Iris pigment epithelial cell (primary cell): ENCODE measurements around the gene ZNF674.
"Not testable (repeated sequence)": the region's sequence is repeated elsewhere in the genome, so short reads cannot be mapped to it uniquely, and the experiment has no call there.

Experiments
- DNase-seq: peaks from one replicate; pipeline ENCODE4 v3.0.0-alpha.2; 2011; ENCODE audit warnings: low read depth

ZNF674 gene

DNA sequence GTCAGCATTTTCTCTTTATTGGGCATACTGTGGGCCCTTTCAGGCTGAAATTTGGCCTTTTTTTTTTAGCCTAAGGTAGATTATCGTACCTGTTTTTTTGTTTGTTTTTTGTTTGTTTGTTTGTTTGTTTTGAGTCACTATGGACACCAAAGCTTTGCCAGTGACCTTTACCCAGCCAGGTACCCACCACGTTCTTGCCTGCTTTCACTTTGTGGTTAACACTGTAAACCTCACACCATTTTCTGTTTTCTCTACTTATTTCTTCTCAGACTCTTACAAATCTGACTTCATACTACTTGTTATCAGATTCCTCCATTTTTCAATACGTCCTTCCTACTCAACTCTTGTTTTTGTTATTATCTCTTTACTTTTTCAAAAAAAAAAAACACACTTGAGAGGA, 81.5 kb downstream of the ZNF674 start:
- no peak for DNase-seq

DNA sequence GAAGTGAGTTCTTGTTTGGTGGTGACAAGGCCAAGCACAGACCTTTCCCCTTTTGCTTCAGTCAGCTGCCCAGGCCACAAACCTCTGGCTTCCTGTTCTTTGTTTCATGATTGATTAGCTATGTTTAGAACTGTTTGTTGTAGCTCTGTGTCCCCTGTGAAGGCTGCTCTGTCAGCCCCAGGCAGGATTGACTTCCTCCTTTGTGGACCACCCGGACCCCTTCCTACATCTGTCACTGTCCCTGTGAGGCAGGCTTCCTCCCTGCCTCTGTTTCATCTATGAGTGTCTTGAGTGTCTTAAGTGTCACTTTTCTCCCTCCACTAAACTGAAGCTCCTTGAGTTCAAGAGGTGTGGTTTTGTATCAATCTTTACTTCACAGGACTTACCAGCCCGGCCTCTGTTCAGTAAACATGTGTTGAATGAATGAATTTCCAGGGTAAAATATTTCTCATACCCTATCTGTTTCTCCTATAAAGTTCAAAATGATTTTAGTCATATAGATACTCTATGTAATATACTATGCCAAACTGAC, 83.5 kb downstream of the ZNF674 start:
- DNase-seq, result no peak

DNA sequence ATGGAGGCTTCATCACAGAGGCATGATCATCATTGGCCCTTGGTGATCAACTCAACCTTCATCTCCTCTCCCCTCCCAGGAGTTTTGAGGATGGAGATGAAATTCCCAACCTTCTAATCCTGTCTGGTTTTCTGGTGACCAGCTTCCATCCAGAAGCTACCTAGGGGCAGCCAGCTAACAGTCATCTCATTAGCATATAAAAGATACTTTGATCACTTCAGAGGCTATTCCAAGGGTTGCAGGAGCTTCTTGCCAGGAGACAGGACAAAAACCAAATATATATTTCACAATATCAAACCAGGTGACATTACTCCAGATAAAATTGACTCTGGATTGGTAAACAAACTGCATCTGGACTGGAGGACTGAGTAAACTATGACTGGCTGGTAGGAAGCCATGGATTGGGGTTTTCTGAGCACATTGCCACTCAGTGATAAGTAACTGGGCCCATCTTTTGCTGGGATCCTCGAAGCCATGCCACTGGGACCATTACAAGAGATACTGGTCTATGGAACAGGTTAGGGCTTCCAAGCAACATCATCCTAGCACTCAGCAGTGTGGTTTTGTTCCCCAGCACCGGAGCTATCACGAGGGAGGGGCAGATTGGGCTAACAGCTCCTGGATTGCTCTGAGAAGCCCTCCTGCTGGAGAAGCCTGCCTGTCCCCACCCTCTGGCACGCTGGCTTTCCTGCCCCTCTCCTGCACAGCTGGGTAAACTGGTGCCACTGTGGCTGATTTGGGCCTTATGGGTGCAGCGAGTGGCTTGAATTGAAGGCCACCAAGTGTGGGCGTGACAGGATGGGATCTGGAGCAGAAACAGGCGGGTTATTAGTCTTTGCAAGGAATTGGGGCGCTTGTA, 84.2 kb downstream of the ZNF674 start:
- DNase-seq, result not testable (repeated sequence)

DNA sequence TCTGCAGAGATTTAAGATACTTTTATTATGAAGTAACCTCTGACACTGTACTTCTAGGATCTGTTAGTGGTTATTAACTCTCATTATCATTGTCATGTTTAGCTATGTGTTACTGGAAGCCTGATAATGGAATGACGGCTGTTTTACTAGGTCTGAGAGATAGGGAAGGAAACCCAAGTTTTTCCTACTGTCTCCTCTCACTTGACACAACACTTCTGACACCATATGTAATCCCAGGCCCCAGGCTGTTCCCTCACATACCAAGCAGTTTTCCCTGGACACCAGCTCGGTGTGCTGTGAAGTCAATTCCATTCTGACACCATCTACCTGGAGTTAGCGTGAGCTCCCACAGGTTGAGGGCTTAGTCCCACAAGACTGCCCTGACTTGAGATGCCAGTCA, 85.6 kb downstream of the ZNF674 start:
- DNase-seq, result no peak

DNA sequence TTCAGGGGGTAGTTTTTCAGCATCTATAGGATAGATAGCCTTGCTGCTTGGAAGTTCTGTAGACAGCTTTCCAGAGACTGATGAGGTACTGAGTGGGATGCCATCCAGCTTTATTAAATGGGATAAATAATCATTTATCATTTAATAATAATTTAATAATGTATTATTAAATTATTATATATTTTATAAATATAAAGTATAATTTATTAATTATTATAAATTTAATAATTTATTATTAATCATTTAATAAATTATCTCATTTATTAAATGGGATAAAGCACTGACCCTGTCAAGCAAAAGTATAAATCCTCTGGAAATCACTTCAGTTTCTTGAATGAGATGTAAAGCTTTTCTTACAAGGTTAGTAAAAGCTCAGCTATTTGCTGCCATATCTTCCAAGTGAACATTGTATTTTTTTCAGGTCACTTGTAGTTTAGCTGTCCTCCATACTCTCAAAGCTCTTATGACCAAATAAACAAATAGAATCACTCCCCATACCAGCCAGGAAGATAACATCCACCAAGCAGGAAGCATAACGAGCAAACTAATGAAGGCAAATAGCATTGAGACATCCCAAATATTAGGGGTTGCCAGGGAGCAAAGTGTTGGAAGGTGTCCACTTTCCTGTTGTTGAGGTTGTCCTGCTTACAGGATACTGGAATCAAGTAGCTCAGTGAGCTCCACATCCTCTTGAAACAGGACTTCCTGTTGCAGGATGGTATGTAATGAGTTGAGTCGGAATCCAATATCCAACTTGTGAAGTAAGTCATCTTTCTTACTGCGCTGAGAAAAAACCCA, 88.9 kb downstream of the ZNF674 start:
- peak; percentile 9 for DNase-seq
